Endodermal cell (in vitro differentiated cells): ENCODE data around the gene FARSB. TPM values are rescaled to one million over a fixed set of nuclear protein-coding genes. Genes with fewer than 3 reads are reported as not detected.

Experiments used
- DNase-seq: peaks from one replicate; pipeline ENCODE4 v3.0.0-alpha.2; 2017
- H3K27ac ChIP-seq: 2 replicates; pipeline ENCODE4 v1.5.1; 2013; ENCODE audit warnings: mild to moderate bottlenecking, low read depth, low read length, moderate library complexity
- H3K27me3 ChIP-seq: 2 replicates; pipeline ENCODE4 v1.6.1; 2013; ENCODE audit warnings: mild to moderate bottlenecking, low read length, moderate library complexity; ENCODE audit not compliant: insufficient read depth, control insufficient read depth, poor library complexity, severe bottlenecking
- H3K36me3 ChIP-seq: 2 replicates; pipeline ENCODE4 v1.7.0; 2013; ENCODE audit warnings: mild to moderate bottlenecking, low read length, moderate library complexity; ENCODE audit not compliant: control insufficient read depth, insufficient read depth
- H3K4me1 ChIP-seq: one replicate; pipeline ENCODE4 v1.7.0; 2013; ENCODE audit warnings: low read length; ENCODE audit not compliant: control insufficient read depth, insufficient read depth
- H3K4me3 ChIP-seq: 2 replicates; pipeline ENCODE4 v1.5.1; 2013; ENCODE audit warnings: mild to moderate bottlenecking, low read length, moderate library complexity
- H3K9ac ChIP-seq: 2 replicates; pipeline ENCODE4 v1.6.1; 2013; ENCODE audit warnings: mild to moderate bottlenecking, low read length, moderate library complexity; ENCODE audit not compliant: poor library complexity, severe bottlenecking; ENCODE audit errors: extremely low read depth
- H3K9me3 ChIP-seq: 2 replicates; pipeline ENCODE4 v1.6.1; 2013; ENCODE audit warnings: mild to moderate bottlenecking, low read length, moderate library complexity; ENCODE audit not compliant: control insufficient read depth
- H3K27ac Mint-ChIP-seq: 2 replicates; pipeline ENCODE4 v1.8.0; 2020; ENCODE audit warnings: mixed read lengths
- H3K27me3 Mint-ChIP-seq: 2 replicates; pipeline ENCODE4 v1.8.0; 2021; ENCODE audit warnings: mild to moderate bottlenecking, mixed read lengths; ENCODE audit not compliant: insufficient read depth
- H3K36me3 Mint-ChIP-seq: 2 replicates; pipeline ENCODE4 v1.8.0; 2020; ENCODE audit warnings: low read depth, mixed read lengths
- H3K4me1 Mint-ChIP-seq: 2 replicates; pipeline ENCODE4 v1.8.0; 2020; ENCODE audit warnings: mixed read lengths
- H3K4me3 Mint-ChIP-seq: 2 replicates; pipeline ENCODE4 v1.8.0; 2020; ENCODE audit warnings: mild to moderate bottlenecking, moderate library complexity, mixed read lengths
- H3K9me3 Mint-ChIP-seq: 2 replicates; pipeline ENCODE4 v1.8.0; 2020; ENCODE audit warnings: mild to moderate bottlenecking, mixed read lengths
- CTCF ChIP-seq: fragments of 200-600 bp; sonication (generic); conservative IDR thresholded peaks from 2 replicates; pipeline ENCODE4 v1.5.0; 2021; ENCODE audit warnings: antibody characterized with exemption, mild to moderate bottlenecking
- WGBS, 2 experiments: methylation state at CpG; one replicate each; pipeline versions ENCODE4 v1.1.5 to v1.1.7; 2013; ENCODE audit warnings: missing lambda C conversion rate in 2 of 2, mixed read lengths in 1 of 2; ENCODE audit not compliant: insufficient coverage in 1 of 2, insufficient read length in 1 of 2; 5-methylcytosine and 5-hydroxymethylcytosine counted together
- total RNA-seq, 2 donors: library from RNA; stranded (reverse); fragmentation: NEBNext Ultra II Directional in 1 of 2; extraction: Animal tissue kit (Norgen Biotek cat#: 25700) in 1 of 2; gene quantifications; 2 replicates in 1 of 2; 3 replicates in 1 of 2; pipeline ENCODE4 v1.2.1, GENCODE V29; 2021

FARSB gene
- total RNA-seq, 2 donors from 2014 or later = 15.9 to 18.3 TPM

GRCh38 chr2:222669353-222669752 lies 13.5 kb upstream of the FARSB start:
- 93 to 94% methylated on average over 3 to 4 of the region's 4 CpGs for WGBS, 2 experiments
- H3K27me3 Mint-ChIP-seq = peaks cover 66% of the 10 kb centered on the region
- H3K36me3 Mint-ChIP-seq = no peaks in the 10 kb centered on the region

GRCh38 chr2:222668494-222669154 lies 12.7 kb upstream of the FARSB start:
- H3K27ac Mint-ChIP-seq = no peak overlapping the region
- no peak overlapping the region for H3K27ac ChIP-seq
- no peak for TF ChIP-seq CTCF
- 89 to 94% methylated on average over 3 of the region's 3 CpGs for WGBS, 2 experiments
- H3K4me3 Mint-ChIP-seq = no peak overlapping the region
- DNase-seq = no peak
- no peaks in the 10 kb centered on the region for H3K4me1 ChIP-seq
- H3K4me1 Mint-ChIP-seq = peaks cover 10% of the 10 kb centered on the region
- no peaks in the 10 kb centered on the region for H3K9me3 ChIP-seq
- no peak overlapping the region for H3K9ac ChIP-seq
- H3K9me3 Mint-ChIP-seq = no peaks in the 10 kb centered on the region
- no peak overlapping the region for H3K4me3 ChIP-seq
- no peaks in the 10 kb centered on the region for H3K36me3 Mint-ChIP-seq
- H3K27me3 Mint-ChIP-seq = peaks cover 61% of the 10 kb centered on the region
- H3K36me3 ChIP-seq = no peaks in the 10 kb centered on the region
- peaks cover 27% of the 10 kb centered on the region for H3K27me3 ChIP-seq

More at GRCh38 chr2:222669353-222669752, 13.5 kb upstream of the FARSB start:
- DNase-seq = no peak
- TF ChIP-seq CTCF = no peak
- no peak overlapping the region for H3K27ac ChIP-seq
- no peak overlapping the region for H3K9ac ChIP-seq
- Mint-ChIP-seq H3K27ac (no peak overlapping the region), H3K4me1 (peaks cover 10% of the 10 kb centered on the region), H3K9me3 (no peaks in the 10 kb centered on the region), H3K4me3 (no peak overlapping the region)
- no peaks in the 10 kb centered on the region for H3K4me1 ChIP-seq
- peaks cover 27% of the 10 kb centered on the region for H3K27me3 ChIP-seq
- no peaks in the 10 kb centered on the region for H3K36me3 ChIP-seq
- H3K4me3 ChIP-seq = no peak overlapping the region
- no peaks in the 10 kb centered on the region for H3K9me3 ChIP-seq

GRCh38 chr2:222663479-222663878 lies 7.6 kb upstream of the FARSB start:
- Histone ChIP-seq H3K9me3 (no peaks in the 10 kb centered on the region), H3K36me3 (no peaks in the 10 kb centered on the region), H3K27ac (no peak overlapping the region), H3K9ac (no peak overlapping the region), H3K27me3 (no peaks in the 10 kb centered on the region), H3K4me1 (no peaks in the 10 kb centered on the region), H3K4me3 (no peak overlapping the region)
- no peaks in the 10 kb centered on the region for H3K36me3 Mint-ChIP-seq
- H3K27me3 Mint-ChIP-seq = peaks cover 15% of the 10 kb centered on the region
- 86 to 91% methylated on average over 1 to 3 of the region's 3 CpGs for WGBS, 2 experiments
- no peak for DNase-seq
- no peaks in the 10 kb centered on the region for H3K9me3 Mint-ChIP-seq
- no peak overlapping the region for H3K4me3 Mint-ChIP-seq
- no peak for TF ChIP-seq CTCF
- H3K4me1 Mint-ChIP-seq = no peaks in the 10 kb centered on the region
- H3K27ac Mint-ChIP-seq = no peak overlapping the region
